GM10248 (cell line): ENCODE data around the gene COL17A1.

Experiments
- CTCF ChIA-PET: fragments of 300-600 bp; sonication (Branson Sonifier 250); formaldehyde crosslinking; extraction: SDS; loops from one replicate; lab custom pipeline; 2021; ENCODE audit warnings: antibody characterized with exemption; lab: Yijun Ruan, JAX
- POLR2A ChIA-PET: fragments of 350-650 bp; sonication (Branson Sonifier 250); formaldehyde crosslinking; extraction: SDS; loops from one replicate; lab custom pipeline; 2020; ENCODE audit warnings: antibody characterized with exemption; lab: Yijun Ruan, JAX
- DNase-seq: peaks from one replicate; pipeline ENCODE4 v3.0.0; 2012; ENCODE audit errors: extremely low spot score
- CTCF ChIP-seq: IDR thresholded peaks from 2 replicates; pipeline ENCODE4 v1.5.1; 2012; ENCODE audit warnings: mild to moderate bottlenecking, low read depth; ENCODE audit errors: extremely low read depth, missing control alignments, control extremely low read depth

COL17A1 gene

GRCh38 chr10:104038537-104038936 is 47.1 kb downstream of the COL17A1 start:
- no peak for TF ChIP-seq CTCF
- POLR2A ChIA-PET: no interaction called here

GRCh38 chr10:104037261-104037951 is 48.3 kb downstream of the COL17A1 start:
- POLR2A ChIA-PET: no interaction called here
- no peak for TF ChIP-seq CTCF
- CTCF ChIA-PET: interaction anchor here (1.0 to 1.3 kb wide), 3 partner anchors 8 to 84 kb away, joined by 3 read pairs; partner anchors contain the start of gene SFR1
- peak; percentile 16 for DNase-seq

More at GRCh38 chr10:104038537-104038936, 47.1 kb downstream of the COL17A1 start:
- peak; percentile 7 for DNase-seq
- CTCF ChIA-PET: interaction anchor here (1.0 to 1.3 kb wide), 2 partner anchors 9 to 29 kb away, joined by 3 read pairs; no protein-coding TSS in a partner anchor

- peak; percentile 8 for DNase-seq
- ChIA-PET CTCF (interaction anchor here (1.1 to 1.3 kb wide), 2 partner anchors 16 to 85 kb away, joined by 3 read pairs; partner anchors contain the start of gene SFR1), POLR2A (no interaction called here)
- no peak for TF ChIP-seq CTCF
These were observed 49.0 kb downstream of the COL17A1 start for GRCh38 chr10:104036518-104037260.

- DNase-seq: no peak
- POLR2A ChIA-PET: no interaction called here
- CTCF ChIA-PET: no interaction called here
- TF ChIP-seq CTCF: no peak
These were observed 49.7 kb downstream of the COL17A1 start for GRCh38 chr10:104036069-104036384.

- ChIA-PET POLR2A (no interaction called here), CTCF (no interaction called here)
- DNase-seq: peak; percentile 6
- TF ChIP-seq CTCF: no peak
These were observed 50.2 kb downstream of the COL17A1 start for GRCh38 chr10:104035194-104036068.

GRCh38 chr10:104034401-104035193 is 51.1 kb downstream of the COL17A1 start:
- CTCF ChIA-PET: interaction anchor here (1.2 kb wide), 1 partner anchor 14 kb away, joined by 3 read pairs; no protein-coding TSS in a partner anchor

More at GRCh38 chr10:104034401-104035193, 51.1 kb downstream of the COL17A1 start:
- POLR2A ChIA-PET: no interaction called here
- no peak for TF ChIP-seq CTCF
- DNase-seq: peak; percentile 17
